ENCODE results near the gene POLK.

GRCh38 chr5:75545131-75545530, 33.4 kb downstream of the POLK start:
- TF ChIP-seq POLR2A (IDR thresholded peaks at IDR 0.05): no peak
- TF ChIP-seq, protein P1, sequence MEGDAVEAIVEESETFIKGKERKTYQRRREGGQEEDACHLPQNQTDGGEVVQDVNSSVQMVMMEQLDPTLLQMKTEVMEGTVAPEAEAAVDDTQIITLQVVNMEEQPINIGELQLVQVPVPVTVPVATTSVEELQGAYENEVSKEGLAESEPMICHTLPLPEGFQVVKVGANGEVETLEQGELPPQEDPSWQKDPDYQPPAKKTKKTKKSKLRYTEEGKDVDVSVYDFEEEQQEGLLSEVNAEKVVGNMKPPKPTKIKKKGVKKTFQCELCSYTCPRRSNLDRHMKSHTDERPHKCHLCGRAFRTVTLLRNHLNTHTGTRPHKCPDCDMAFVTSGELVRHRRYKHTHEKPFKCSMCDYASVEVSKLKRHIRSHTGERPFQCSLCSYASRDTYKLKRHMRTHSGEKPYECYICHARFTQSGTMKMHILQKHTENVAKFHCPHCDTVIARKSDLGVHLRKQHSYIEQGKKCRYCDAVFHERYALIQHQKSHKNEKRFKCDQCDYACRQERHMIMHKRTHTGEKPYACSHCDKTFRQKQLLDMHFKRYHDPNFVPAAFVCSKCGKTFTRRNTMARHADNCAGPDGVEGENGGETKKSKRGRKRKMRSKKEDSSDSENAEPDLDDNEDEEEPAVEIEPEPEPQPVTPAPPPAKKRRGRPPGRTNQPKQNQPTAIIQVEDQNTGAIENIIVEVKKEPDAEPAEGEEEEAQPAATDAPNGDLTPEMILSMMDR (IDR thresholded peaks at IDR 0.05): no peak

Measured in body of pancreas (tissue), 4 donors.